T-helper 1 cell treated with Interleukin-12 subunit alpha and Interleukin-12 subunit beta and Interleukin-4 antibody, amounts not matched to agents 30 ng/mL and 1 ng/mL, for 36 hours (primary cell): ENCODE measurements around the gene VMP1. TPM values are rescaled to one million over a fixed set of nuclear protein-coding genes. Genes with fewer than 3 reads are reported as not detected.
"Not testable (repeated sequence)": the region's sequence is repeated elsewhere in the genome, so short reads cannot be mapped to it uniquely, and the experiment has no call there.

Source experiments
- intact Hi-C: fragments of 100-400 bp; cut with micrococcal nuclease; formaldehyde crosslinking; loops from one replicate; pipeline ENCODE4 v1.15.1; 2024
- total RNA-seq: library from RNA; stranded (reverse); gene quantifications from 2 replicates; pipeline ENCODE4 v1.2.3, GENCODE V29; 2022

The VMP1 gene
- total RNA-seq, 1 donor from 2014 or later: 449 TPM

GRCh38 chr17:59775786-59776350 is 68.4 kb downstream of the VMP1 start:
- intact Hi-C loops: no loop called here

DNA sequence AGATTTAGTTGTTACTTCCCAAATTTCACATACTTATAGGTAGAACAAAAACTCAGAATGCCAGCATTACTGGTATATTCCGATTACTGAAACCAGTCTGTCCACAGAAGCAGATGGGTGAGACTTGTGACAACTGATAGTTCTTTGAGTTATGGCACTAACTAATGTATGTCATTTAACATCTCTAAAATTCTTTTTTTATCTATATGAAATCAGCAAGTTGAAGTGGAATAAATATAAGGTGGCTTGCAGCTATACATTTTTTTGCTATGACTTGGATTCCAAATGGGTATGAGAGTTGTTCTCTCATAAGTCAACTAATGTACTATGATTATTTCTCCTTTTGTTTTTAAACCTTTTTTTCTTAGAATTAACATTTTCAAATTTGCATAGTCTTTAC is 69.1 kb downstream of the VMP1 start:
- intact Hi-C loops: no loop called here

DNA sequence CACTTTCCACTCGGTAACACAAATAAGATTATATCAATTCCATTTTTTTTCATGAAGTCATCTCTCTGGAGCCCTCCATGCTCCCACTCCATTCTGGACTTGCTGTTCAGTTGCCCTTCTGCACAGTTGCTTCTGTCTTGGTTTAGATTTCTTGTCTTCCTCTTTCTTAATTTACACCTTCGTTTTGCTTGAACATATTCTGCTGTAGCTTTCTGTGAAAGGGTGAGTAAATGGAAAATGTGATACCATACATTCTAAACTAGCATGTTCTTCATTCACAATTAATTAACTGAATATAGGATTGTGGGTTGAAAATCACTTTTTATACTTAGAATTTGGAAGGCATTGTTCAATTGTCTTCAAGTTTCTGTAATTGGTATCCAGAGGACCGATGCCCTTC is 69.6 kb downstream of the VMP1 start:
- intact Hi-C loops: no loop called here

DNA sequence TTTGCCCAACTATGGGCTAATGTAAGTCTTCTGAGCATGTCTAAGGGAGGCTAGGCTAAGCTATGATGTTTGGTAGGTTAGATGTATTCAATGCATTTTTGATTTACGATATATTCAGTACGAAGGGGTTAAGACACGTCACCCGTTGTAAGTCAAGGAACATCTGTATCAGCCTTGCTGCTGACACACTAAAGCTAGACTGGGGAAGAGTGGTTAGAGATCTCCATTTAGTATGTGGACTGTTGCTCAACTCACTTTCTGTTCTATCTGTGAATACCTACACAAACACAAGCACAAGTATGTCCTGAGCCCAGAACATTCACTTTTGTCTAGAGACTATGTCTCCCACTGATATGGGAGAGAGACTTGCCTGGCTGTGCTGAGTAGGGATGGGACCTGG is 71.5 kb downstream of the VMP1 start:
- intact Hi-C loops: no loop called here

DNA sequence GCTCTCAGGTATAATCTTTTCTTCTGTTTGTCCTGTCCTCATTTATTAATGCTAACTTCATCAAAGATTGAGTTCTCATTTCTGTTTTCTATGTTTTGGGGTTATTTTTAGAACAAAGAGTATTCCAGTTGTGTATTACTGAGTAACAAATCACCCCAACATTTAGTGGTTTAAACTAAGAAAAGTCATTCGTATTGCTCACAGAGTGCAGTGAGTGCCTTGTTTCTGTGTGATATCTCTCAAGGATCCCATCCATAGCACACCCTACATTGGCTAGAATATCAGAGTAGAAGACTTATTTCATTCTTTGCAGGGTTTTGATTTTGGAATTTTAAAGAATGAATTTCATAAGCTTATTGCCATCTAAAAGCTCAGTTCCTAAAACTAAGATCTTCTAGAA is 72.1 kb downstream of the VMP1 start:
- intact Hi-C loops: no loop called here

DNA sequence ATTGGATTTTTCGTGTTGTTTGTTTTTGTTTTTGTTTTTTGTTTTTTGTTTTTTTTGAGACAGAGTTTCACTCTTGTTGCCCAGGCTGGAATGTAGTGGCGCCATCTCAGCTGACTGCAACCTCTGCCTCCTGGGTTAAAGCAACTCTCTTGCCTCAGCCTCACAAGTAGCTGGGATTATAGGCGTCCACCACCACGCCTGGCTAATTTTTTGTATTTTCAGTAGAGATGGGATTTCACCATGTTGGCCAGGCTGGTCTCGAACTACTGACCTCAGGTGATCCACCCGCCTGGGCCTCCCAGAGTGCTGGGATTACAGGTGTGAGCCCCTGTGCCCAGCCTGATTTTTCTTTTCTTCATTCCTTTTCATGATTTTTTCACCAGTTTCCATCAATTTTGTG is 73.1 kb downstream of the VMP1 start:
- intact Hi-C loops: not testable (repeated sequence)

DNA sequence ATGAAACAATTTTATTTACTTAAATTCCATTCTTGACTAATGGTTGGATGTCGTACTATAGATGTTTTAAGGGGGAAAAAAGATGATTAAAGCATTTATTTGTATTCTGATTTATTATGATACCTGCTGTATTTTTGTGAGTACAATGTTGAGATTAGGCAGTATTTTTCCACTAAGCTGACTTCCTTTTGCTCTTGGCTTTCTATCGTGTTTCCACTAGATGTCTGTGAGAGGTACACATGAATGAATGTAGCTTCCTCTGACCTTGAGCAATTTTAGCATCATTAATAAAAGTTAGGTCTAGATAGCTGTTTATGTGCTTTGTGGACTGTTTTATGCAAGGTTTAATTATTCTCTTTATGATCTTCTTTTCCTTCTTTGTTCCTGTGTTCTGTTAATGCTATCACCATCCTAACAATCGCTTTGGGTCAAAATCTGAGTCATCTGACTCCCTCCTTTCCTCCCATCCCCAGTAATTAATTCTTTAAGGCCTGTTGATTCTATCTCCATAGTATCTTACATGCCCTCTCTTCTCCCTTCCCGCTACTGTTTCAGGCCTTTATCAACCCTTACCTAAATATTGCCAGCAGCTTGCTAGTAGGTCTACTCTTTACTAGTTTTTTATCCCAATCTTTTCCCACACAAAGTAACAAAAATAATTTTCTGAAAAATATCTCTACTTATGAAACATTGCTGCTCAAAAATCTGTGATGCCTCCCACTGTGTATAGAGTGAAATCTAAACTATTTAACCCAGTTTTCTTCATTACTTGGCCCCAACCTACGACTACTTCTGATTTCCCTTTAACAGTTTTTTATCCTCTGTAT is 76.0 kb downstream of the VMP1 start:
- intact Hi-C loops: no loop called here

GRCh38 chr17:59785091-59785799 is 77.8 kb downstream of the VMP1 start:
- intact Hi-C loops: no loop called here

DNA sequence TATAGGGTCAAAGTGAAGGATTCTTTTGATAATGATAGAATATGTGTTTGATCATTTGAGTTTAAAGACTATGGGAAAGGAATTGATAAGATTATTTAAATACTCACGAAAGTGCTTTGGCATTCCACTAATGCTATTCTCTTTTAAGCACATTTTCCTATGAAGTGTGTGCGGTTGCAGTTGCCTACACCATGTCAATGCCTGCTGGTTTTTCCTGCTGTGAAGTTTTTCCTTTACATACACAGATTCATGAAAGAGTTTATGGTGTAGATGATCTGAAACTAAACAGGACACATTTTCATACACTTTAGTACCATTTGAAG is 78.7 kb downstream of the VMP1 start:
- intact Hi-C loops: loop anchor here (1.0 kb wide), 10 partner anchors 24 to 1448 kb away; partner anchors contain the start of genes CLTC, PRR11, PTRH2 and SKA2

DNA sequence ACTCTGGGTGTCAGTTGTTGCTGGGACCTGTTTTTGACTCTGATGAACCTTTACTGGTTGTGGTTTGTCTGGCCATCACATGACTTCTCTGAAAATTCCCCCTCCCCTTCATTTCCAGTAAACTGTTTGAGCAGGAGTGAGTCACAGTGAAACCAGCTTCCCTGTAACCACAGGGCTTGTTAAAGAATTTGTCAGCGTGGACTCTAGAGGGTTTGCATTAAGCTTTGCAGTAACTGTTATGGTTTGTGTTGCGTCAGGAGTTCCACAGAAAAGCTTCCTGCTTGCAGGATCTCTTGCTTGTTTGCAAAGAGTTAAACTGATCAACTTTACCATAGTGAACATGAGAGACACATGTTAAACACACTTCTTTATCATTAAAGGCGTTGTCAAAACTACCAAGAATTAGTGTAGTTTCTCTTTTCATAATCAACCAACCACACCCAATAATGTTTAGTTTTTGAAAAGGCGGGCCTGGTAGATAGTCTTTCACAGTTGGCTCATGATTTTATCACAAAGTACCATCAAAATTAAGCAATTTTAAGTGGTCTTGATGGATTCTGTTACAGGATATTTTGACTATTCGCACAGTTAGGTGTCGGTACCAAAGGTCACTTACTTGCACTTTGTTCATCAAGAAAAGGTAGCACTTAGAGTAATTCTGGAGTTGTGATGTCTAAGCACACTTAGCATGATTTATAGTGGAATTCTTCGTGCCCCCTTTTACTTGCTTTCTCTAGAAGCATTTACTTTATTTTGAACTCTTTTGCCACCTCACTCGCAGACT is 79.3 kb downstream of the VMP1 start:
- intact Hi-C loops: loop anchor here (1.0 kb wide), 11 partner anchors 10 to 1448 kb away; partner anchors contain the start of genes CLTC, PRR11, PTRH2 and SKA2

DNA sequence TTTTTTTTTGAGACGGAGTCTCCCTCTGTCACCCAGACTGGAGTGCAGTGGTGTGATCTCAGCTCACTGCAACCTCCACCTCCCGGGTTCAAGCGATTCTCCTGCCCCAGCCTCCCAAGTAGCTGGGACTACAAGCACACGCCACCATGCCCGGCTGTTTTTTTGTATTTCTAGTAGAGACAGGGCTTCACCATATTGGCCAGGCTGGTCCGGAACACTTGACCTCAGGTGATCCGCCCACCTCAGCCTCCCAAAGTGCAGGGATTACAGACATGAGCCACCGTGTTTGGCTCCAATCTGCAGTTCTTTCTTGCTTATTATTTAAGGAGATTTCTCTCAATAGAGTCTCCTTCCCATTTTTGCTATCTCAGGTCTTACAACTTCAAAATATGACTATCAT is 82.4 kb downstream of the VMP1 start:
- intact Hi-C loops: not testable (repeated sequence)

GRCh38 chr17:59790418-59790817 is 83.0 kb downstream of the VMP1 start:
- intact Hi-C loops: not testable (repeated sequence)

DNA sequence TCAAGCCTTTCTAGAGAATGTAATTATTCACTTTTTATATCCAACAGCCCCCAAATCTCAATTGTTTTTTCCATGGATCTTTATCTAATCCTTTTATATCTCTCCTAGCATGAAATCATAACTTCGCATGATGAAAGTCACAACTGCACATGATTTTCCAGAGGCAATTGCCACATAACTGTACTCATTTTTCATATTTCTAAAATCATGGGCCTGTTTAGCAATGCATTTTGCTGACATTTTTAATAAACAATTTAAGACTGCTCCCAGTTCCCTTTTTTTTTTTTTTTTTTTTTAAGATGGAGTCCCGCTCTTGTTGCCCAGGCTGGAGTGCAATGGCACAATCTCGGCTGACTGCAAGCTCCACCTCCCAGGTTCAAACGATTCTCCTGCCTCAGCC is 83.5 kb downstream of the VMP1 start:
- intact Hi-C loops: no loop called here

DNA sequence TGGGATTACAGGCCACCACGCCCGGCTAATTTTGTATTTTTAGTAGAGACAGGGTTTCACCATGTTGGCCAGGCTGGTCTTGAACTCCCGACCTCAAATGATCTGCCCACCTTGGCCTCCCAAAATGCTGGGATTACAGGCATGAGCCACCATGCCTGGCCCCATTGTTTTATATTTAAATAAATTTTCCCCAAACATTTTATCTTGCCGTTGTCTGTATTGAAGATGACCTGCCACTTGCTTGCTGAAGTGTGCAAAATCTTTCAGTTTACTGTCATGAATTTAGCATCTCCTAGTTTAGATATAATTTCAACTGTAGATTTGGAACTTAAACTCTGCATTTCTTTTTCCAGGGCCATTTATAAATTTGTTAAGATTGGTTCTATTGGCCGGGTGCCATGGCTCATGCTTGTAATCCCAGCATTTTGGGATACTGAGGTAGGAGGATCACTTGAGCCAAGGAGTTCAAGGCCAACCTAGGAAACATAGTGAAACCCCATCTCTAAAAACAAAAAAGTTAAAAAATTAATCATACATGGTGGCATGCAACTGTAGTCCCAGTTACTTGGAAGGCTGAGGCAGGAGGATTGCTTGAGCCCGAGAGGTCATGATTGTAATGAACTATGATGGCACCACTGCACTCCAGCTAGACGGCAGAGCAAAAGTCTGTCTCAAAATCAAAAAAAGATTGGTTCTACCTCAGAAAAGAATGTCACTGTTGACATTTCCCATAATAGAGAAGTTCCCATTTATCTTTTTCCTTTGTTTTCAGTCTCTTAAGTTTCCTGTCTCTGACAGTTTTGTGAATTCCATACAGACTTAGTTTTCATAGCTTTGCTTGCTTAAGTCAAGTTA is 84.4 kb downstream of the VMP1 start:
- intact Hi-C loops: no loop called here

DNA sequence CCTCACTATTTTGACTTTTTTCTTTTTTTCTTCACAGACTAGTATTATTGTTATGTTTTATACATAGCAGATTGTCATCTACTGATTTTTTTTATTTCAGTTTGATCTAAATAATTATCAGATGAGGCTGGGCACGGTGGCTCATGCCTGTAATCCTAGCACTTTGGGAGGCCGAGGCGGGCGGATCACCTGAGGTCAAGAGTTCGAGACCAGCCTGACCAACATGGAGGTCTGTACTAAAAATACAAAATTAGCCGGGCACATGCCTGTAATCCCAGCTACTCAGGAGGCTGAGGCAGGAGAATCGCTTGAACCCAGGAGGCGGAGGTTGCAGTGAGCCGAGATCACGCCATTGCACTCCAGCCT is 85.0 kb downstream of the VMP1 start:
- intact Hi-C loops: not testable (repeated sequence)

DNA sequence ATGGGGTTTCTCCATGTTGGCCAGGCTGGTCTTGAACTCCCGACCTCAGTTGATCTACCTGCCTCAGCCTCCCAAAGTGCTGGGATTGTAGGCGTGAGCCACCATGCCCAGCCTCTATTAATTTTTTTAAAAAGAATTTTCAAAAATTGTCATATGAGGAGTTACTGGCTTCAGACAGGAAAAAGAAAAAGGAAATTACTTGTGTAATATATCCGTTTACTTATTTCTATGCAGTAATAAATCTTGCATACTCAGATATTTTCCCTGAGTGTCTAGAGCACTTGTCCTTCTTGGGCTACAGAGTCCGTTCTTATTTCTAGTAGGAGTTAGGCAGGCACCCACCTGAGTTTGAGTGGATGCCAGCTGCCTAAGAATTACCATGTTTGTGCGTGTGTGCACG is 85.8 kb downstream of the VMP1 start:
- intact Hi-C loops: no loop called here

GRCh38 chr17:59796138-59796537 is 88.7 kb downstream of the VMP1 start:
- intact Hi-C loops: loop anchor here (1.0 kb wide), 1 partner anchor 9 kb away; no protein-coding TSS in a partner anchor

DNA sequence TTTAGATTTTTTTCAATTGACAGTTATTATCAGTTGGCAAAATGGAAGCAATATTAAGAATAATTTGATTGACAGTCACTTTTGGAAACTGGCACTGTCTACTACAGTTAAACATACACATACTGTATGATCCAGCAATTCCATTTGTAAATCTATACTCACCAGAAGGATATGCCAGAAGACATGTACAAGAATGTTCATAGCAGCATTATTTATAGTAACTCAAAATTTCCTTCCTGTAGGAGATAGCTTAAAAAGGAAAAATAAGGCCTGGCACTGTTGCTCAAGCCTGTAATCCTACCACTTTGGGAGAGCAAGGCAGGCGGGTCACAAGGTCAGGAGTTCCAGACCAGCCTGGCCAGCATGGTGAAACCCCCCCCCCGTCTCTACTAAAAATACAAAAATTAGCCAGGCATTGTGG is 89.3 kb downstream of the VMP1 start:
- intact Hi-C loops: loop anchor here (1.0 kb wide), 1 partner anchor 9 kb away; no protein-coding TSS in a partner anchor

GRCh38 chr17:59798111-59798510 is 90.7 kb downstream of the VMP1 start:
- intact Hi-C loops: no loop called here

GRCh38 chr17:59800530-59800942 is 93.1 kb downstream of the VMP1 start:
- intact Hi-C loops: no loop called here

DNA sequence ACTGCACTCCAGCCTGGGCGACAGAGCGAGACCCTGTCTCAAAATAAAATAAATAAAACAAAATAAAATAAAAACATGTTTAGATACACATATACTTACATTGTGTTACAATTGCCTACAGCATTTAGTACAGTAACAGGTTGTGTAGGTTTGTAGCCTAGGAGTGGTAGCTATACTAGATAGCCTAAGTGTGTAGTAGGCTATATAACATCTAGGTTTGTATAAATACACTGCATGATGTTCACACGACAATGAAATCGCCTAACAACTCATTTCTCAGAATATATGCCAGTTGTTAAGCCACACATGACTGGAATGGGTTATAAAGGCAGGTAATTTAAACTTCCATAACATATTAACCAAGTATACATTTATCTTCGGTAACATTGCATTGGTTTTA is 94.7 kb downstream of the VMP1 start:
- intact Hi-C loops: no loop called here
